ENCODE results near the gene RNF208.

RNF208 gene

GRCh38 chr9:137175345-137175961, 46.6 kb downstream of the RNF208 start:
- in situ Hi-C loops (cut with MboI; ENCODE audit: low sequenced_read_pairs) = no loop called here
- DNase-seq (ENCODE audit: low spot score in 2 of 2) = no peak
- H3K36me3 ChIP-seq (replicated peaks) = peaks cover 10% of the 10 kb centered on the region
- no peaks in the 10 kb centered on the region for H3K9me3 ChIP-seq
- no peaks in the 10 kb centered on the region for H3K4me1 ChIP-seq
- no peak overlapping the region for H3K4me3 ChIP-seq
- no peaks in the 10 kb centered on the region for H3K27me3 ChIP-seq (ENCODE audit: low read depth)

- Histone ChIP-seq H3K9me3 (no peaks in the 10 kb centered on the region), H3K4me1 (no peaks in the 10 kb centered on the region), H3K4me3 (no peak overlapping the region), H3K36me3 (replicated peaks) (peaks cover 3% of the 10 kb centered on the region; the same call in 1 of the 2 replicates), H3K27me3 (ENCODE audit: low read depth) (peaks cover under 1% of the 10 kb centered on the region)
- in situ Hi-C loops (cut with MboI; ENCODE audit: low sequenced_read_pairs) = no loop called here
- DNase-seq (ENCODE audit: low spot score in 2 of 2) = no peak
Observed at GRCh38 chr9:137174722-137175293, 47.2 kb downstream of the RNF208 start.

- Histone ChIP-seq H3K4me1 (no peaks in the 10 kb centered on the region), H3K27me3 (ENCODE audit: low read depth) (peaks cover 8% of the 10 kb centered on the region), H3K36me3 (replicated peaks) (no peaks in the 10 kb centered on the region), H3K4me3 (no peak overlapping the region), H3K9me3 (no peaks in the 10 kb centered on the region)
- no peak for DNase-seq (ENCODE audit: low spot score in 2 of 2)
- in situ Hi-C loops (cut with MboI; ENCODE audit: low sequenced_read_pairs) = no loop called here
Observed at GRCh38 chr9:137173796-137174664, 48.0 kb downstream of the RNF208 start.

- no peak for DNase-seq (ENCODE audit: low spot score in 2 of 2)
- in situ Hi-C loops (cut with MboI; ENCODE audit: low sequenced_read_pairs) = no loop called here
- H3K27me3 ChIP-seq (ENCODE audit: low read depth) = peaks cover 15% of the 10 kb centered on the region
- no peaks in the 10 kb centered on the region for H3K4me1 ChIP-seq
- H3K4me3 ChIP-seq = no peak overlapping the region
- H3K36me3 ChIP-seq (replicated peaks) = no peaks in the 10 kb centered on the region
- H3K9me3 ChIP-seq = no peaks in the 10 kb centered on the region
Observed at GRCh38 chr9:137172901-137173795, 48.9 kb downstream of the RNF208 start.

DNA sequence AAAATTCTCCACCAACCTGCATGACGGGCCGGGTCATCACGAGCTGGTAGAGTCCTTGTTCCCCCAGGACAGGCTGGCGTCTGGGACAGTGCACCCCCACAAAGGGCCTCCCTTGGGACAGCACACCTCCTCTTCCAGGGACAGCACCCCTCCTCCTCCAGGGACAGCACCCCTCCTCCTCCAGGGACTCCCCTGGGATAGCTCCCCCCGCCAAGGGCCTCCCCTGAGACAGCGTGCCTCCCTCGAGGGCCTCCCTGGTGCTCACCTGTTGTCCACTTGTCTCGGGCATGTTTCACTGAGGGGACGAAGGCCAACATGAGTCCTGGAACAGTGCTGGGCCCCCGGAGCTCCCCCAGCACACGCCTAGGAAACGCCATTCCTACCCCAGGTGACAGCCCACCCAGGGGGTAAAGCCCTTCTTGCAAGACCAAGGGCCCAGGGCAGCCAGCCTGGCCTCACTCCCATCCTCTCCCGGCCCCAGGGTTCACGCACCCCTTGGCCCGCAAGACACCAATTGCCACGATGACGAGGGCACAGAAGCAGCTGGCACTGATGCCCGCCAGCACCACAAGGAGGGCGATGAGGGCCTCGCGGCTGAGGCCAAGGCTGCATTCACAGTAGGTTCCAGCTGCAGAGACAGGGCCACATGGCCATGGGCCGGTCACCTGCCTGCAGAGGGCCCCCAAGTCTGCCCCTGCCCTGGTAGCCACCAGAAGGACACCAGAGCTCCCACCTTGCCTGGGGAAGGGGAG, 50.7 kb downstream of the RNF208 start:
- H3K9me3 ChIP-seq = no peaks in the 10 kb centered on the region
- no peak for DNase-seq (ENCODE audit: low spot score in 2 of 2)
- in situ Hi-C loops (cut with MboI; ENCODE audit: low sequenced_read_pairs) = no loop called here
- H3K4me1 ChIP-seq = no peaks in the 10 kb centered on the region
- H3K36me3 ChIP-seq (replicated peaks) = no peaks in the 10 kb centered on the region
- peaks cover 31% of the 10 kb centered on the region for H3K27me3 ChIP-seq (ENCODE audit: low read depth)
- no peak overlapping the region for H3K4me3 ChIP-seq

GRCh38 chr9:137170486-137171148, 51.4 kb downstream of the RNF208 start:
- no peak overlapping the region for H3K4me3 ChIP-seq
- no peaks in the 10 kb centered on the region for H3K9me3 ChIP-seq
- DNase-seq (ENCODE audit: low spot score in 2 of 2) = no peak
- H3K36me3 ChIP-seq (replicated peaks) = no peaks in the 10 kb centered on the region
- H3K4me1 ChIP-seq = no peaks in the 10 kb centered on the region
- in situ Hi-C loops (cut with MboI; ENCODE audit: low sequenced_read_pairs) = no loop called here
- peaks cover 38% of the 10 kb centered on the region for H3K27me3 ChIP-seq (ENCODE audit: low read depth)
